Esophagus muscularis mucosa (tissue), 4 donors: ENCODE measurements around the gene NCMAP.

Source experiments
- CTCF ChIP-seq, 3 experiments: fragments of 200-600 bp in 2 of 3; fragments of 450-650 bp in 1 of 3; sonication (generic) in 2 of 3; IDR thresholded peaks; one replicate each; pipeline ENCODE4 v1.5.1; 2017 to 2019; ENCODE audit warnings: antibody characterized with exemption in 3 of 3, mild to moderate bottlenecking in 2 of 3, moderate library complexity in 1 of 3
- EP300 ChIP-seq: sonication (generic); formaldehyde crosslinking; IDR thresholded peaks from one replicate; pipeline ENCODE4 v1.6.1; 2017; ENCODE audit warnings: antibody characterized with exemption
- POLR2A ChIP-seq: fragments of 450-650 bp; IDR thresholded peaks from one replicate; pipeline ENCODE4 v1.6.1; 2017; ENCODE audit warnings: antibody characterized with exemption, moderate library complexity, mild to moderate bottlenecking, low read depth
- POLR2AphosphoS5 ChIP-seq, 2 donors: sonication (generic); formaldehyde crosslinking; IDR thresholded peaks; one replicate each; pipeline ENCODE4 v1.6.1; 2017; ENCODE audit warnings: antibody characterized with exemption in 2 of 2

- no peak for TF ChIP-seq CTCF (IDR thresholded peaks at IDR 0.05)
- no peak for TF ChIP-seq POLR2A
- TF ChIP-seq POLR2AphosphoS5 (IDR thresholded peaks at IDR 0.05): no peak
- TF ChIP-seq EP300: no peak
Observed at GRCh38 chr1:24556414-24556795, 518 bp downstream of the NCMAP start.
